WTC11 (cell line): ENCODE data around the gene DLX2. TPM values are rescaled to one million over a fixed set of nuclear protein-coding genes. Genes with fewer than 3 reads are reported as not detected.

ENCODE experiments used
- ATAC-seq: fragments of 200-7000 bp; cut with Tn5 transposase; 2 replicates; pipeline ENCODE4 v1.10.0; 2021; ENCODE audit warnings: mild to moderate bottlenecking, moderate library complexity
- CTCF ChIA-PET: fragments of 300-600 bp; sonication (Branson Sonifier 250); formaldehyde crosslinking; loops from one replicate; lab custom pipeline; 2021; ENCODE audit warnings: antibody characterized with exemption; lab: Charles Lee
- POLR2A ChIA-PET: fragments of 350-600 bp; sonication (Branson Sonifier 250); formaldehyde crosslinking; loops from one replicate; lab custom pipeline; 2021; ENCODE audit warnings: antibody characterized with exemption; lab: Charles Lee
- DNase-seq: peaks from one replicate; pipeline ENCODE4 v3.0.0; 2021; ENCODE audit warnings: low spot score
- H3K27ac Mint-ChIP-seq: 2 replicates; pipeline ENCODE4 v1.8.0; 2021; ENCODE audit warnings: mixed read lengths
- H3K27me3 Mint-ChIP-seq: 2 replicates; pipeline ENCODE4 v1.8.0; 2021; ENCODE audit warnings: low read depth, mild to moderate bottlenecking, moderate library complexity, mixed read lengths
- H3K36me3 Mint-ChIP-seq: 2 replicates; pipeline ENCODE4 v1.8.0; 2021; ENCODE audit warnings: mixed read lengths
- H3K4me1 Mint-ChIP-seq: 2 replicates; pipeline ENCODE4 v1.8.0; 2022; ENCODE audit warnings: mixed read lengths
- H3K4me3 Mint-ChIP-seq: 2 replicates; pipeline ENCODE4 v1.8.0; 2021; ENCODE audit warnings: mild to moderate bottlenecking, moderate library complexity, mixed read lengths
- H3K9me3 Mint-ChIP-seq: 2 replicates; pipeline ENCODE4 v1.8.0; 2021; ENCODE audit warnings: mixed read lengths
- ATF2 ChIP-seq: sonication (generic); formaldehyde crosslinking; IDR thresholded peaks from 2 replicates; pipeline ENCODE4 v1.8.1; 2022; ENCODE audit warnings: low read depth, missing genetic modification reagents, borderline replicate concordance
- ATF3 ChIP-seq: sonication (generic); formaldehyde crosslinking; conservative IDR thresholded peaks from 2 replicates; pipeline ENCODE4 v1.8.1; 2022; ENCODE audit warnings: mild to moderate bottlenecking, missing genetic modification reagents
- CBFB ChIP-seq: sonication (generic); formaldehyde crosslinking; IDR thresholded peaks from 2 replicates; pipeline ENCODE4 v1.8.1; 2022; ENCODE audit warnings: mild to moderate bottlenecking, low read depth, missing genetic modification reagents
- CDX4 ChIP-seq: fragments of 250-450 bp; sonication (Bioruptor Pico); IDR thresholded peaks from 2 replicates; pipeline ENCODE4 v1.9.0; 2021; ENCODE audit warnings: moderate library complexity, mild to moderate bottlenecking, inconsistent platforms, borderline replicate concordance
- CREB1 ChIP-seq: sonication (generic); formaldehyde crosslinking; IDR thresholded peaks from 2 replicates; pipeline ENCODE4 v1.8.0; 2023; ENCODE audit warnings: mild to moderate bottlenecking, missing genetic modification reagents
- ELF4 ChIP-seq: sonication (generic); formaldehyde crosslinking; IDR thresholded peaks from 2 replicates; pipeline ENCODE4 v1.8.1; 2022; ENCODE audit warnings: low read depth, mild to moderate bottlenecking, moderate library complexity, missing genetic modification reagents
- FOXJ3 ChIP-seq: sonication (generic); formaldehyde crosslinking; IDR thresholded peaks from 2 replicates; pipeline ENCODE4 v1.9.0; 2021; ENCODE audit warnings: missing genetic modification reagents, mild to moderate bottlenecking, borderline replicate concordance
- GTF2I ChIP-seq: fragments of 250-450 bp; sonication (Bioruptor Pico); conservative IDR thresholded peaks from 2 replicates; pipeline ENCODE4 v1.4.0; 2021; ENCODE audit warnings: mild to moderate bottlenecking
- HMGA2 ChIP-seq: fragments of 250-450 bp; sonication (Bioruptor Pico); IDR thresholded peaks from 2 replicates; pipeline ENCODE4 v1.4.0; 2021; ENCODE audit warnings: mild to moderate bottlenecking, moderate library complexity
- JAZF1 ChIP-seq: fragments of 250-450 bp; sonication (Bioruptor Pico); IDR thresholded peaks from 2 replicates; pipeline ENCODE4 v1.9.0; 2021; ENCODE audit warnings: moderate library complexity, mild to moderate bottlenecking, inconsistent platforms
- MAX ChIP-seq: sonication (generic); formaldehyde crosslinking; IDR thresholded peaks from 2 replicates; pipeline ENCODE4 v1.8.0; 2022; ENCODE audit warnings: mild to moderate bottlenecking, missing genetic modification reagents
- NFE2L1 ChIP-seq: sonication (generic); formaldehyde crosslinking; IDR thresholded peaks from 2 replicates; pipeline ENCODE4 v1.8.1; 2023; ENCODE audit warnings: missing genetic modification reagents
- NR3C1 ChIP-seq: sonication (generic); formaldehyde crosslinking; conservative IDR thresholded peaks from 2 replicates; pipeline ENCODE4 v1.8.1; 2023; ENCODE audit warnings: low read depth, mild to moderate bottlenecking, missing genetic modification reagents
- RORB ChIP-seq: fragments of 250-450 bp; sonication (Bioruptor Pico); IDR thresholded peaks from 2 replicates; pipeline ENCODE4 v1.9.0; 2021; ENCODE audit warnings: mild to moderate bottlenecking
- SMAD3 ChIP-seq: sonication (generic); formaldehyde crosslinking; IDR thresholded peaks from 2 replicates; pipeline ENCODE4 v1.8.0; 2022; ENCODE audit warnings: missing genetic modification reagents, mild to moderate bottlenecking, borderline replicate concordance
- TEAD1 ChIP-seq: sonication (generic); formaldehyde crosslinking; IDR thresholded peaks from 2 replicates; pipeline ENCODE4 v1.8.0; 2022; ENCODE audit warnings: mild to moderate bottlenecking, missing genetic modification reagents
- TEAD4 ChIP-seq: sonication (generic); formaldehyde crosslinking; IDR thresholded peaks from 2 replicates; pipeline ENCODE4 v1.8.0; 2022; ENCODE audit warnings: mild to moderate bottlenecking, missing genetic modification reagents
- TP53 ChIP-seq: sonication (generic); formaldehyde crosslinking; IDR thresholded peaks from 2 replicates; pipeline ENCODE4 v1.8.1; 2023; ENCODE audit warnings: mild to moderate bottlenecking, missing genetic modification reagents
- ZBTB43 ChIP-seq: sonication (generic); formaldehyde crosslinking; IDR thresholded peaks from 2 replicates; pipeline ENCODE4 v1.8.1; 2023; ENCODE audit warnings: mild to moderate bottlenecking, missing genetic modification reagents
- ZNF138 ChIP-seq: sonication (generic); formaldehyde crosslinking; conservative IDR thresholded peaks from 2 replicates; pipeline ENCODE4 v1.8.1; 2022; ENCODE audit warnings: mild to moderate bottlenecking, moderate library complexity, missing genetic modification reagents
- ZNF219 ChIP-seq: sonication (generic); formaldehyde crosslinking; IDR thresholded peaks from 2 replicates; pipeline ENCODE4 v1.8.0; 2023; ENCODE audit warnings: missing genetic modification reagents, mild to moderate bottlenecking, borderline replicate concordance
- ZNF263 ChIP-seq: sonication (generic); formaldehyde crosslinking; IDR thresholded peaks from 2 replicates; pipeline ENCODE4 v1.8.1; 2022; ENCODE audit warnings: low read depth, mild to moderate bottlenecking, moderate library complexity, missing genetic modification reagents
- ZNF512 ChIP-seq: sonication (generic); formaldehyde crosslinking; IDR thresholded peaks from 2 replicates; pipeline ENCODE4 v1.8.1; 2022; ENCODE audit warnings: missing genetic modification reagents, borderline replicate concordance
- ZSCAN18 ChIP-seq: fragments of 250-450 bp; sonication (Bioruptor Pico); IDR thresholded peaks from 2 replicates; pipeline ENCODE4 v2.1.2; 2022; ENCODE audit warnings: mild to moderate bottlenecking, moderate library complexity
- total RNA-seq: library from RNA; stranded (reverse); gene quantifications from 3 replicates; pipeline ENCODE4 v1.2.3, GENCODE V29; 2021

Gene DLX2
- total RNA-seq, 1 experiment from 2014 or later: 0.28 TPM

GRCh38 chr2:172079416-172079815 lies 23.3 kb downstream of the DLX2 start:
- Mint-ChIP-seq H3K27me3 (peaks cover 83% of the 10 kb centered on the region), H3K4me3 (no peak overlapping the region), H3K27ac (no peak overlapping the region), H3K9me3 (no peaks in the 10 kb centered on the region), H3K36me3 (no peaks in the 10 kb centered on the region), H3K4me1 (peaks cover 44% of the 10 kb centered on the region)
- TF ChIP-seq CDX4: no peak
- no peak for TF ChIP-seq GTF2I (CRISPR knock-in tag)
- no peak for TF ChIP-seq ZNF512 (CRISPR knock-in tag)
- TF ChIP-seq ZBTB43 (CRISPR knock-in tag): no peak
- no peak for TF ChIP-seq RORB
- TF ChIP-seq MAX (CRISPR knock-in tag): no peak
- TF ChIP-seq TEAD4 (CRISPR knock-in tag): no peak
- no peak for TF ChIP-seq ATF2
- TF ChIP-seq NR3C1 (CRISPR knock-in tag): no peak
- no peak for TF ChIP-seq ZNF263
- no peak for TF ChIP-seq ZNF138
- TF ChIP-seq ZSCAN18: no peak
- TF ChIP-seq ELF4: no peak
- TF ChIP-seq NFE2L1 (CRISPR knock-in tag): no peak
- no peak for ATAC-seq
- ChIA-PET CTCF (interaction anchor here (0.9 to 1.9 kb wide), 2 partner anchors 11 to 27 kb away, joined by 3 to 9 read pairs; no protein-coding TSS in a partner anchor), POLR2A (no interaction called here)
- no peak for DNase-seq

GRCh38 chr2:172074254-172074653 lies 28.4 kb downstream of the DLX2 start:
- TF ChIP-seq ZNF219 (CRISPR knock-in tag): no peak
- no peak for TF ChIP-seq HMGA2 (CRISPR knock-in tag)
- TF ChIP-seq ELF4: no peak
- TF ChIP-seq ZNF263: no peak
- TF ChIP-seq TEAD1 (CRISPR knock-in tag): no peak
- no peak for TF ChIP-seq SMAD3 (CRISPR knock-in tag)
- no peak for TF ChIP-seq JAZF1
- no peak for TF ChIP-seq TP53 (CRISPR knock-in tag)
- no peak for TF ChIP-seq CREB1 (CRISPR knock-in tag)
- no peak for TF ChIP-seq FOXJ3 (CRISPR knock-in tag)
- no peak for TF ChIP-seq ATF3 (CRISPR knock-in tag)
- no peak for TF ChIP-seq CBFB (CRISPR knock-in tag)
- Mint-ChIP-seq H3K36me3 (no peaks in the 10 kb centered on the region), H3K27me3 (peaks cover 31% of the 10 kb centered on the region), H3K4me1 (peaks cover 3% of the 10 kb centered on the region; the same call in 1 of the 2 replicates), H3K9me3 (no peaks in the 10 kb centered on the region), H3K27ac (no peak overlapping the region), H3K4me3 (no peak overlapping the region)
- ATAC-seq: no peak
- ChIA-PET CTCF (no interaction called here), POLR2A (no interaction called here)
- no peak for DNase-seq
